SW480 (cell line): ENCODE measurements around the gene CADPS2.
"Not testable (repeated sequence)": the region's sequence is repeated elsewhere in the genome, so short reads cannot be mapped to it uniquely, and the experiment has no call there.

Experiments
- DNase-seq: peaks from one replicate; pipeline ENCODE4 v3.0.0-alpha.2; 2016; ENCODE audit warnings: low spot score

CADPS2 gene

DNA sequence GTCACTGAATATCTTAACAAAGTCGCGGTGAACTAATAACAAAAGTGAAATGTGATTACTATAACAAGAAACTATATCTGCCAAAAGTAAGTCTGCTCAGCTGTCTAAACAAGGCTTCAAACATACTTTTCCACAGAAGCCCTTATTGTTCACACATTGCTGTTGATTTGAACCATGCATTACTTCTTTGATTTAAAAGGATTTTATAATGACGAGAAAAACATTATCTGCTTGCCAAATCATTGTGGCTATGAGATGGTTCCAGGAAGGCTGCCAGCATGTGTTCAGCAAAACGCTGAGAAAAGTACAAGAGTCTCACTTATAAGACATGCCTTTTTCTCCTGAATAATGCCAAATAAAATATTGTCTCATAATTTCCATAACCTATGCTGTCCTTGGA lies 211.8 kb downstream of the CADPS2 start:
- no peak for DNase-seq

DNA sequence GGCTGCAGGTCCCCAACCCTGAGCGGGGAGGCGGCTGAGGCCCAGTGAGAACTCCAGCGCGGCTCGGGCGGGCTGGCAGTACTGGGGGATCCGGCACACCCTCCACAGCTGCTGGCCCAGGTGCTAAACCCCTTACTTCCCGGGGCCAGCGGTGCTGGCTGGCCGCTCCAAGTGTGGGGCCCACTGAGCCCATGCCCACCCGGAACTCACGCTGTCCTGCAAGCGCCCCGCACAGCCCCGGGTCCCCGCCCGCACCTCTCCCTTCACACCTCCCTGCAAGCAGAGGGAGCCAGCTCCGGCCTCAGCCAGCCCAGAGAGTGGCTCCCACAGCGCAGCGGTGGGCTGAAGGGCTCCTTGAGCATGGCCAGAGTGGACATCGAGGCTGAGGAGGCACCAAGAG lies 212.3 kb downstream of the CADPS2 start:
- DNase-seq = no peak

DNA sequence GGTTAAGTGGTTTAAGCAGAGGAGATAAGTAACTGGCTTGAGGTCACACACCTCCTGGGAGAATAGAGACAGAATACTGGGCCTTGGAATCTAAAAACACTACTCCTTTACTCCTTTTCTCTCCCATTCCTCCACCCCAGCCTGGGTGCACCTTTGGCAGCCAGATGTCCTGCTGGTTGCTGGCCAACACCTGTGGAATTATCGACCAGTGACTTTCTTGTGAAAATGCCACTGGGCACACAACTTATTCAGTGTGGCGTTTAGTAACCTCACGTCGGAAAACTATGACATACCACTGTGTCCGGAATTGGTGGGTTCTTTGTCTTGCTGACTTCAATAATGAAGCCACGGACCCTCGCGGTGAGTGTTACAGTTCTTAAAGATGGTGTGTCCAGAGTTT lies 213.7 kb downstream of the CADPS2 start:
- no peak for DNase-seq

DNA sequence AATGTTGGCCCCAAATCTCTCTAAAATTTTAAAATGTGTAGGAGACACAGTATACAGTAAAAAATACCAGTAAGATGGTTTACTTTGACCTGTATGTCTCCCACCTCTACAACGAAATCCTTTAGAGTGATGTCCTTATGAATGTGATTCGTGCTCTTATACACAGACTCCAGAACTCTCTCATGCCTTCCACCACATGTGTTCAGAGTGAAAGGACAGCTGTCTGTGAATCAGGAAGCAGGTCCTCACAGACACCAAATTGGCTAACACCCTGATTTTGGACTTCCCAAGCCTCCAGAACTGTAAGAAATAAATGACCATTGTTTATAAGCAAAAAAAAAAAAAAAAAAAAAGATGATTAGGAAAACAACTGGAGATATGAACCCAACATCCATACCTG lies 222.5 kb downstream of the CADPS2 start:
- no peak for DNase-seq

DNA sequence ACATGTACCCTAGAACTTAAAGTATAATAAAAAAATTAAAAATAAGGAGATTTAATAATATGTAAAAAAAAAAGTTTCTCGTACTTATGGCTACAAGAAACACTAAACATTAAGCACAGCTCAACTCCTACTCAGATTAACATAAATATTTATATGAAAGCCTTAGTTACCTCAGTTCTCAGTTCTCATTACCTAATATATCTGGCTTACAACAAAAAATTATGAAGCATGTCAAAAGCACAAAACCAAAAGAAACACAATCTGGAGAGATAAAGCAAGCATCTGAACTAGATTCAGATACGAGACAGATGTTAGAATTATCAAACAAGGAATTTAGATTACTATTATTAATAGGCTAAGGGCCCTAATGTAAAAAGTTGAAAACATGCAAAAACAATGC lies 227.4 kb downstream of the CADPS2 start:
- DNase-seq = no peak

DNA sequence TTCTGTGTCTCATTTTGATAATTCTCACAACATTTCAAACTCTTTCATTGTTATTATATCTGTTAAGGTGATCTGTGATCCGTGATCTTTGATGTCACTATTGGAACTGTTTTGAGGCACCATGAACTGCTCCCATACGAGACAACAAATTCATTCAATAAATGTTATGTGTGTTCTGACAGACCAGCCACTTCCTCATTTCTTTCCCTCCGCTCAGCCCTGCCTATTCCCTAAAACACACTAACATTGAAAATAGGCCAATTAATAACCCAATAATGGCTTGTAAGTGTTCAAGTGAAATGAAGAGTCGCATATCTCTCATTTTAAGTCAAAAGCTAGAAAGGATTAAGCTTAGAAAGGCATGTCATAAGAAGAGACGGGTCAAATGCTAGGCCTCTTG lies 232.6 kb downstream of the CADPS2 start:
- no peak for DNase-seq

DNA sequence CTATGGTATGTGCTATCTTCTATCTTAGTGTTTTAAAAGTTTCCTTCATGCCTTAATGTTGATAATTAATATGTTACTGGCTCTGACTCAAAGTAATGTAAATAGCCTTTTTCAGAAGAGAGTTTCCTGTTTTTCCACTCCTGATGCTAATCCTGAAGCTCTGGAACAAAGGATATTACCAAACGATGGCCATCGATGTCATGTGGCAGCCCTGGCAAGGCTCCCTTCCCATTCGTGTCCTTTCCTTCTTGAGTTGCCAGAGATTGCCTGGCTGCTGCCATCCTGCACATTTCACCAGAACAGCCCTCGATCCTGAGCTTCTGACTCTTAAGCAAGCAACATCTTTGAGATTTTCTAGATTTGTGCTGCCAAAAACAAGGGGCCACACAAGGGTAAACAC lies 233.4 kb downstream of the CADPS2 start:
- no peak for DNase-seq

DNA sequence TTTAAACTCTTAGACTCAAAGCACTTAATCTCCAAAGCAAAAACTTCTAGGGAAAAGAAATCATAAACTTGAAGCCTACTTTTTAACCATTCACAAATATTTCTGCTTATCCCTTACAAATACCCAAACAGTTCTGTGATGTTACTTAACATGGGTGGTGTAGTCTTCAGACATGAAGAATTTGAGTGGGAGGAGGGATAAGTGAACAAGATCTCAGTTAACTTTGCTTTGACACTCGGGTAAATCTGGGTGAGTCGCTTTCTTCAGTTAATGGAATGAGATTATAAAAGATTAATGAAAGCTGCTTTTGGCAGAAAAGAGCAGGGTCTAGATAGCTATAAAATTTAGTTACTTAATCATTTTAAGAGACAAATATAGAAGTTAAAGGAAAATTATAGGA lies 234.8 kb downstream of the CADPS2 start:
- DNase-seq = no peak

DNA sequence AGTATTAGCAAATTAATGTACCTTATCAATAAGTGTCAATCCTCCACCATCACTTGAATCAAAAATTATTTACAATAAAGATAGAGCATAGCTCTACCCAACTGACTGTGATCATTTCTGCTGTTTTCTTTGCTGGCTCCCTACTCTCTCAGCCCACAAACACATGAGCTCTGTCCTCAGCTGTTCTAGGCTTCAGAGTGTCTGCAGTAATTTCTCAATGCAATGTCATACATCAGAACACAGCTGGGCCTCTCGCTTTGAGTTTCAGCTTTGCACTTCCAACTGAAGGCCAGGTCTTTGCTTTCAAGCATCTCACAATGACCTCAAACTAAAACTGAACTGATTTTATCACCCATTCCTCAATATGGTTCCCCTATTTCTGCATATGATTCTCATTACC lies 243.0 kb downstream of the CADPS2 start:
- no peak for DNase-seq

DNA sequence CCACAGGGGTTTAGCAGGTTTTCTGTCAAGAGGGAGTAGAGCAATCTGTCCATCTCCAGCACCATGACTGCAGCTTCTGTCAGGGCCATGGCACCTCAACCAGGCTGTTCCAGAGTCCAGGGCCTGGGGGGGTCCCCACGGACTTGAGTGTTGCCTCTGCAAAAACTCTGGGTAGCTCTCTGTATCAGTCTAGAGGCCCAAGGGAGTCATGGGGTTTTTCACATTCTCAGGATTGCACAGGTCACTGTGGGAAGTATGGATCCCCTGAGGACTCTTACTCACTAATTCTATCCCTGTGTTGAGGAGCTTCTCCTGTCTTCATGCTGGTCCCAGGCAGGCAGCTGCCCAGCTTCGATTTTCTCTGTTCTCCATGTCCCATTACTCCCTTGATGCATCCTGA lies 247.8 kb downstream of the CADPS2 start:
- DNase-seq = no peak

DNA sequence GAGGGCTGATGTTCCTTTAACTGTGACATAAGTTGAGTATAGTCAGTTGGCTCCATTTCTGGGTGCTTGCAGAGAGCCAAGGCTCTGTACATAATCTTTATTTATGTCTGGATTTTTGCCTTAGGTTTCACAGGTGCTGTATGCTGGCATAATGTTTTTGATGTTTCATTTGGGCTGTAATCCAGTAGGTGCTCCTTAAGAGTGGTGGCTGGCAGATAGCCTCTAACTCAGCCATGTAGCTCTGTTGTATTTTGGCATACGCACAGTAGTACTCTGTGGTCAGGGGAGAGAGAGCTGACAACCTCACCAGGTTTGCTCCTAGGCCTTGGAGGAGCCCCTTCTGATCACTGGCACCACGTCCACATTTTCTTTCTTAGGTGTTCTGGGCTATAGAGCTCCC lies 248.5 kb downstream of the CADPS2 start:
- no peak for DNase-seq

DNA sequence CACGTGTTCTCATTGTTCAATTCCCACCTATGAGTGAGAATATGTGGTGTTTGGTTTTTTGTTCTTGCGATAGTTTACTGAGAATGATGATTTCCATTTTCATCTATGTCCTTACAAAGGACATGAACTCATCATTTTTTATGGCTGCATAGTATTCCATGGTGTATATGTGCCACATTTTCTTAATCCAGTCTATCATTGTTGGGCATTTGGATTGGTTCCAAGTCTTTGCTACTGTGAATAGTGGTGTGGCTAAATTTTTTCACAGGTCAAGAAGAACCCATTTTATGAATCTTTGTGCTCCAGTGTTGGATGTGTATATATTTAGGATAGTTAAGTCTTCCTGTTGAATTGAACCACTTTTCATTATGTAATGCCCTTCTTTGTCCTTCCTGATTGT lies 250.8 kb downstream of the CADPS2 start:
- not testable (repeated sequence) for DNase-seq

DNA sequence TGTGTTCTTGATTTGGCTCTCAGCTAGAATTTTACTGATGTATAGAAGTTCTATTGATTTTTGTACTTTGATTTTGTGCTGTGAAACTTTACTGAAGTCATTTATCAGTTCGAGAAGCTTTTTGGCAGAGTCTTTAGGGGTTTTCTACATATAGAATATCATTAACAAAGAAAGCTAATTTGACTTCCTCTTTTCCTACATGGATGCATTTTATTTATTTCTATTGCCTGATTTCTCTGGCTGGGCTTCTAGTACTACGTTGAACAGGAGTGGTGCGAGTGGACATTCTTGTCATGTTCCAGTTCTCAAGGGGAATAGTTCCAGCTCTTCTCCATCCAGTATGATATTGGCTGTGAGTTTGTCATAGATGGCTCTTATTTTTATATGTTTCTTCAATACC lies 252.8 kb downstream of the CADPS2 start:
- DNase-seq = no peak

DNA sequence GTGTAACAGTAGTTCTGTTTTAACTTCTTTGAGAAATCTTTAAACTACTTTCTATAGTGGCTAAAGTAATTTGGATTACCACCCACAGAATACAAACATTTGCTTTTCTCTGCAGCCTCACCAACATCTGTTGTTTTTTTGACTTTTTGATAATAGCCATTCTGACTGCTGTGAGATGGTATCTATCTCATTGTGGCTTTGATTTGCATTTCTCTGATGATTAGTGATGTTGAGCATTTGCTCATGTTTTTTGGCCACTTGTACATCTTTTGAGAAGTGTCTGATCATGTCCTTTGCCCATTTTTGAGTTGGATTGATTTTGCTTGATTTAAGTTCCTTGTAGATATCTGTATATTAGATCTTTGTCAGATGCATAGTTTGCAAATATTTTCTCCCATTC lies 254.0 kb downstream of the CADPS2 start:
- DNase-seq = no peak

DNA sequence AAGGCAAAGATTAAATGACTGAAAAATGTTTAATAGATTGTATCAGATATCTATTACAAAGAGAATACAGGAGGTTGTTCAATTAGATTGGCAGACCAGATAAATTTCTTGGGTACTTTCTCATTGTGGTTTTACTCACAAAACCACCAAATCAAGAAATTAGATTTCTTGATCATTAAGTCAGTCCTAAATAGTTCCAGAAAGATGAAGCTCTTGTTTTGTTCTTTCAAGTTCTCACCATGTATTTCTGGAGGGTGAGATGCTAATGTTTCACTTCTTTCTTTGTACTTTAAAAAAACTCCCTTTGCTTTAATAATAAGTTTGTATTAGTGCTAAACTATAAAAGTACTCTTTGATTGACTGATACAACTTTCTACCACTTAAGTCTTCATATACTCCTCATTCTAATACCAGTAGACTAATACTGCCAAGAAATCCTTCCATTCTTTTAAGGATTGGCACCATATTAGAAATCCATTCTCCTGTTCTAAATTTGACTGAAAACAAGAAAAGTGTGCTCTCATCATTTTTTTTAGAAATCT lies 256.8 kb downstream of the CADPS2 start:
- DNase-seq = no peak

DNA sequence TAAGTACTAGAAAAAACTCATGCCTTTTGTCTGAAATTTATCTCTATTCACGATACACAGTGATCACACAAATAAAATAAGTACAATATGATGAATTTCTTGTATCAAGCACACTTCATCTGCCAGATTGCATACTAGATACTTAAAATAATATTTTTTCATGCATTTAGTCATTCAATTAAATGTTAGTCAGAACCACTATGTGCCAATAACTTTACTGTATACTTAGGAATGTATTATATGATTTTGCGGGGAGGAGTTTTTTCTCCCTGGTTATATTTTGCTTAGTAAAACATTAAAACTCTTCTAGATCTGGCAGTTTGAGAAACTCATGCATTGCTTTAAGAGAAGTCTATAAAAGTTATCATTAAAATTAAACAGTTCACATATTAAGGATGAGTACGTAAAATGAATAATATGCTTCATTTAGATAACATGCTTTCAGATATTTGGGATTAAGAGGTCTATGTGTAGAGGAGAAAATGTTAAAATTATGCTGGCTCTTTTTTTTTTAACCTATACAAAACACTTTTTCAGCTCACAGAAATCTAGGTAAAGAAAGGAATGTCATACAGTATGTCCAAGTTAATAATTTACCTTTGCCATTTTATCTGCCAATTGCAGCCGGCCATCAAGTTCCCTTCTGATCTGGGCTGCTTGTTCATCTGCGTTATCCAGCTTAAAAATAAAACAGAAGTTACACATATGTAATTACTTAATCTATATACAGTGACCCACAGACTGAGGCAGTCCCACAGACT lies 257.4 kb downstream of the CADPS2 start:
- DNase-seq = peak; percentile 4

DNA sequence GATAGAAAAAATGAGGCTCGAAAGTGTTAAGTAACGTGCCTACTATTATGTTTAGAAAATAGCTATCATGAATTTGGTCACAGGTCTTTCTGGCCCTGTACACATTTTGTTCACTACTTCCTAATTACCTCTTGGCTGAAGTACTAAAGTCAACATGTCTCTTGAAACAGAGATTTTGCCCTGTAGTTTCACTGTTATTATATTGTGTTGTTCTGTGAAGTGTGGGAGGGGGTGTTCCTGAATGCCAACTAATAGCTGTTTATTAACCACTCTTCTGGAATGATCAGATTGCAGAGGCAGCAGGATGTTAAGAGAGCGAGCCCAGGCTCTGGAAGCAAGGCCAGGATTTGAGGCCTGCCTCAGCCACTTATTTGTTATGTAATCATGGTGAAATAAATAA lies 259.5 kb downstream of the CADPS2 start:
- DNase-seq = no peak

DNA sequence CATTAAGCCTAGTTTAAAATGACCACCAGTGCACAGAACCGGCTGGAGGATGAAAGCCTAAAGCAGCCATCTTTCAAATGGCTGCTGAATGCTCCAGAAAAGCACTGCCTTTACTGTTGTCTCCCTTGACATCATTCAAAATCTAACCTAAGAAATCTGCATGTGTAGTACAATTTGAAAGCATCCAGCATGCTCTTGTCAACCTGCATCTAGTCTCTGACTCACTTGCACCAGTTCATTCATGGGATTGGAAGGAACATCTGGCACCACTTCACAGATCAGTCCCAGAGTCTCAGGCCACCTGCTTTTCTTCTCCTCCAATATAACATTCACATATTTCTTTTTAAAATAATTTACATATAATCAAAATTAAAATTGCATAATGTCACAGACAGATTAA lies 263.6 kb downstream of the CADPS2 start:
- no peak for DNase-seq

DNA sequence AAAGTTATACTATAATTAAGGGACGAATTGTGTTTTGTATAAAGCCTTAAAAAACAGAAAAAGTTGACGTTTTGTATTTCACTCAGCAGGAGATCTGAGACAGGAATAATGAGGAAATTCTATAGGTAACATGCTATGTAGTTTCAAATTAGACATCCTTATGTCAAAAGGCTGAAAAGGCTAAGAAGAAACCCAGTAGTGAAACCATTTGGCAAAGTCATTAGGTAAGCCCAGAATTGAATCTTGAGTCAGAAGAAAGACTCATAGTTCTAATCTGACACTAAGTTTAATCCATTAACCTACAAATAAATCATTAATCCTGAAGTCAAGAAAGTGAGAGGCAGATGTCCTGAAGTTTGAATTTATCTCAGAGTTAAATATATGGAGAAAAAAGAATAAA lies 266.6 kb downstream of the CADPS2 start:
- DNase-seq = no peak

DNA sequence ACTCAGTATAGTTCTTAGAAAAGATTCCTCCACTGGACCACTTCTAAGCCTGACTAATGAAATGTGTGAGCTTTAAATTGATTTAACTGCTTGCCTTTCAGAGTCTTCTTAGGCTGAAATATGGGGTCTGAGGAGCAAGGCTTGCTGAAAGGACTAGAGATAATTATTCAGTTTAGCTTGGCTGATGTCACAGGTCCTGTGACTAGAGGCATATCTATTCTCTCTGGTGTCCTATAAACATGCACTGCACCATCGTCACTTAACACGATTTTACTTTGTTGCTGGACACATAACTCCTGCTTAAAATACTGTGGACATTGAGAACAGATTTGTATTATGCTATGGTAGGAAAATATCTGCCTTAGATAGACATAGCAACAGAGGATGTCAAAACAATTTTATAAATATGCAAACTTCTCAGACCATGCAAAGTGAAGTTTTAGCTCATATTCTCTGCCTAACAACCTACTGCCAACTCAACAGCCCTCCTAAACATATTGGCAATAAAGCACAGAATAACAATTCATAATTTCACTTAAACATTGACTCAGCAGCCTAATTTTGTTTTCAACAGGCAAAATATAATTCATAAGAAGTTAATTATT lies 267.6 kb downstream of the CADPS2 start:
- DNase-seq = no peak

DNA sequence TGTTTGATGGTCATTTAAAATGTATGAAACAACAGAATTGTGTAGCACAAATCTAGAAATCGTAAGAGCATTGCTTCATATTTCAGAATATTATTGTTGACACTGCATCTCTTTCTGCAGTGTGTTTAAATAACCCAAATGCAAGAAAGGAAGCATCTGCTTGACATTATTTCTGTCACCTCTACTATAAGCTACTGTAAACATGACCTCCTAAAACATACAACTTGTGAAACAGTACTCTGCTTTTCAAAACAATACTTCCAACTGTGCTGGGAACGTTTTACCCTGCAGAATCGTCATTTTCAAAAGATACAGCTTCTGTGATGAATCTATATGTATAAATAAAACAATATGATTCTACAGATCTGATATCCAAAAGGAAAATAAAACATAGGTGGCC lies 269.3 kb downstream of the CADPS2 start:
- no peak for DNase-seq

DNA sequence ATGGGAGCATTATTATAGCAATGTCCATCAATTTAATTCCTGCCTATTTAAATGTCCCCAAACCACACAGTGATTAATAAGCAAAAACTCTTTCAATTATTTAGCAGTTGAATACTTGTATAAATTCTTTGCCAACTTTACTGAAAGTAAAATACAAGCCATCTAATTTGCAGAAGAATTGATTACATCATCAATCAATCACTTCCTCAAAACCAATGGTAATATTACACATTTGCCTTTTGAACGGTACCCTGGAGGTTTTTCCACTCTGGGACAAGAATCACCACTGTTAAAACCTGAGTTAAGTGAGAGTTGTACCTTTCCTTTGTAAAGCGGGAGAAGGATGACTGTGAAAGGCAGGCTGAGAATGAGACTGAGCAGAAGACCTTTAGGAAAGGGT lies 280.3 kb downstream of the CADPS2 start:
- no peak for DNase-seq

DNA sequence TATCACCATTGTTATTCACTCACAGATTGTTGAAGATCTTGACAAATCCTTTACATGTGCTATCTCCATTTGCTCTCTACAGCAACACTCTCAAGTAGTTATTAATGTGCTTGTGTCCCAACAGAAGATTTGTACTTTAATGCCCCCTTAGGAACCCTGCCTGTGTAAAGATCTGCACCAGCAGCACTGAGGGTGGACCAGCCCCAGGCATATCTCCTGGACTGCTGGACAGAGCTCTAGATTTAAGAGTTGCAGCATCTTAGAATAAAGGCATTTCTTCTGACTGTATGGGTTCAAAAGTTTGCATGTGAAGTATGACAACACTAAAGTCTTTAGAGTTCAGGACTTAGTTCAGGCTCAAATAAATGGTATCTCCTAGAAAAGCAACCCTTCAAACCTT lies 282.0 kb downstream of the CADPS2 start:
- no peak for DNase-seq

DNA sequence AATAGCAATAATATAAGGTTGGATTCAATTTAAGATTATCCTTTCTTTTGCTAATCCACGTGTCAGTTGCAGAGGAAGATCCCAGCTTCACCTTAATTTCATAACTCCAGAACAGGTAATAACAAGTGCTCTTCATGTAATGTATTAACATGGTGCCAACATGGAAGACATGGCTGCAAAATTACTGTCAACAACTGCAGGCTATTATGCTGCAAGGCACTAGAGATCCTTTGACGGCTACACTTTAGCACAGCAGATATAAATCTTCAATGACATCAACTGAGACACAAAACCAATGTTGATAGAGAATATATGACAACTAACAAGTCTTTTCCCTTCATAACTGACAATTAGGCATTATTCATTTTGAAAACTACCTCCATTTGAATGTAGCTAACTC lies 283.5 kb downstream of the CADPS2 start:
- no peak for DNase-seq
